ENCODE measurements around the gene PAXX.

DNA sequence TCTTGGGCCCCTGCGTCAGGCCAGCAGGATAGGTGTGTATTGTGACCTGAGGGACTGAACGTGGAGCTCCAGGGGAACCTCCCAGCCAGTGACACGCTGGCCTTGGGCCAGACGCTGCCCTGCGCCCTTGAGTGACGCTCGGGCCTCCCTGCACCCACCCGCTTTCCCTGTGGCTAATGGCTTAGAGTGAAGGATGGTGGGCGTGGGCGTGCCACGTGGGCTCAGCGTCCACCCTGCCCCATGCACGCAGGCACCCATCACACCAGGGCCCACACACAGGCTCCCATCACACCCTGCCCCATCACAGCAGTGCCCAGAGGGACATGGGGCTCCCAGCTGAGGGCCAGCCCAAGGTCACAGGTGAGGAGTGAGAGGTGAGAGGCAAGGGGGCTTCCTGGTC, 44.8 kb downstream of the PAXX start:
- TF ChIP-seq, protein P1, sequence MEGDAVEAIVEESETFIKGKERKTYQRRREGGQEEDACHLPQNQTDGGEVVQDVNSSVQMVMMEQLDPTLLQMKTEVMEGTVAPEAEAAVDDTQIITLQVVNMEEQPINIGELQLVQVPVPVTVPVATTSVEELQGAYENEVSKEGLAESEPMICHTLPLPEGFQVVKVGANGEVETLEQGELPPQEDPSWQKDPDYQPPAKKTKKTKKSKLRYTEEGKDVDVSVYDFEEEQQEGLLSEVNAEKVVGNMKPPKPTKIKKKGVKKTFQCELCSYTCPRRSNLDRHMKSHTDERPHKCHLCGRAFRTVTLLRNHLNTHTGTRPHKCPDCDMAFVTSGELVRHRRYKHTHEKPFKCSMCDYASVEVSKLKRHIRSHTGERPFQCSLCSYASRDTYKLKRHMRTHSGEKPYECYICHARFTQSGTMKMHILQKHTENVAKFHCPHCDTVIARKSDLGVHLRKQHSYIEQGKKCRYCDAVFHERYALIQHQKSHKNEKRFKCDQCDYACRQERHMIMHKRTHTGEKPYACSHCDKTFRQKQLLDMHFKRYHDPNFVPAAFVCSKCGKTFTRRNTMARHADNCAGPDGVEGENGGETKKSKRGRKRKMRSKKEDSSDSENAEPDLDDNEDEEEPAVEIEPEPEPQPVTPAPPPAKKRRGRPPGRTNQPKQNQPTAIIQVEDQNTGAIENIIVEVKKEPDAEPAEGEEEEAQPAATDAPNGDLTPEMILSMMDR (IDR thresholded peaks at IDR 0.05), result no peak
- TF ChIP-seq EP300 (IDR thresholded peaks at IDR 0.05) (no peak), POLR2A (IDR thresholded peaks at IDR 0.05) (no peak)

Data from stomach (tissue), 4 donors.